Spleen (tissue), 11 donors: ENCODE measurements around the gene AK8. TPM values are rescaled to one million over a fixed set of nuclear protein-coding genes. Genes with fewer than 3 reads are reported as not detected.
"Not testable (repeated sequence)": the region's sequence is repeated elsewhere in the genome, so short reads cannot be mapped to it uniquely, and the experiment has no call there.

Source experiments
- DNase-seq: peaks from one replicate; pipeline ENCODE4 v3.0.0-alpha.2; 2020
- H3K27ac ChIP-seq, 8 donors: fragments of 200-600 bp; sonication (generic) in 7 of 8; 1 replicate in 4 of 8; 2 replicates in 4 of 8; pipeline versions ENCODE4 v1.5.0 to v1.8.0; 2016 to 2021; ENCODE audit warnings: inconsistent platforms in 4 of 8, mild to moderate bottlenecking in 4 of 8, moderate library complexity in 1 of 8
- H3K27me3 ChIP-seq, 7 donors: fragments of 200-600 bp; sonication (generic) in 6 of 7; replicated peaks in 1 of 7; 1 replicate in 4 of 7; 2 replicates in 3 of 7; pipeline versions ENCODE4 v1.5.0 to v1.8.0; 2016 to 2021; ENCODE audit warnings: inconsistent platforms in 3 of 7, mild to moderate bottlenecking in 1 of 7
- H3K36me3 ChIP-seq, 6 donors: fragments of 200-600 bp; sonication (generic) in 5 of 6; 1 replicate in 4 of 6; 2 replicates in 2 of 6; pipeline versions ENCODE4 v1.5.0 to v1.8.0; 2016 to 2021; ENCODE audit warnings: inconsistent platforms in 2 of 6
- H3K4me1 ChIP-seq, 6 donors: fragments of 200-600 bp; sonication (generic) in 5 of 6; 1 replicate in 3 of 6; 2 replicates in 3 of 6; pipeline versions ENCODE4 v1.5.0 to v1.8.0; 2016 to 2021; ENCODE audit warnings: inconsistent platforms in 3 of 6
- H3K4me3 ChIP-seq, 8 donors: fragments of 200-600 bp; sonication (generic) in 7 of 8; 1 replicate in 4 of 8; 2 replicates in 4 of 8; pipeline versions ENCODE4 v1.5.0 to v1.8.0; 2016 to 2021; ENCODE audit warnings: inconsistent platforms in 4 of 8, mild to moderate bottlenecking in 4 of 8, moderate library complexity in 2 of 8
- H3K9me3 ChIP-seq, 8 donors: fragments of 200-600 bp; sonication (generic) in 7 of 8; 1 replicate in 4 of 8; 2 replicates in 4 of 8; pipeline versions ENCODE4 v1.5.0 to v1.8.0; 2016 to 2021; ENCODE audit warnings: inconsistent platforms in 4 of 8
- CTCF ChIP-seq, 11 experiments: fragments of 200-600 bp in 7 of 11; fragments of 450-650 bp in 4 of 11; sonication (generic) in 4 of 11; IDR thresholded peaks in 8 of 11; conservative IDR thresholded peaks in 3 of 11; 1 replicate in 7 of 11; 2 replicates in 4 of 11; pipeline versions ENCODE4 v1.4.0 to v1.8.0; 2016 to 2021; ENCODE audit warnings: antibody characterized with exemption in 11 of 11, inconsistent platforms in 4 of 11, mild to moderate bottlenecking in 1 of 11
- POLR2A ChIP-seq, 3 donors: fragments of 450-650 bp; IDR thresholded peaks; one replicate each; pipeline ENCODE4 v1.5.1; 2017; ENCODE audit warnings: antibody characterized with exemption in 3 of 3, mild to moderate bottlenecking in 1 of 3
- POLR2AphosphoS5 ChIP-seq, 3 donors: sonication (generic); formaldehyde crosslinking; IDR thresholded peaks; one replicate each; pipeline ENCODE4 v1.5.1; 2017; ENCODE audit warnings: antibody characterized with exemption in 3 of 3
- WGBS, 5 donors: extraction: QIAGEN DNeasy Blood & Tissue Kit in 3 of 5; methylation state at CpG; one replicate each; pipeline versions ENCODE4 v1.1.5 to v1.1.7; 2013 to 2018; 5-methylcytosine and 5-hydroxymethylcytosine counted together
- intact Hi-C: fragments of 100-400 bp; cut with DNase I; formaldehyde crosslinking; loops from one replicate; pipeline ENCODE4 v1.15.0; 2023; ENCODE audit warnings: low total_unique reads
- polyA plus RNA-seq, 3 donors: library from polyadenylated mRNA; stranded (reverse); fragments of 200-250 nt; gene quantifications; one replicate each; pipeline ENCODE4 v1.2.1, GENCODE V29; 2013
- total RNA-seq, 7 donors: library from RNA; depleted of rRNA in 3 of 7; stranded (reverse); fragments of >200 nt in 3 of 7; fragmentation: NEBNext Ultra II Directional in 4 of 7; extraction: Animal tissue kit (Norgen Biotek cat#: 25700) in 4 of 7; gene quantifications; one replicate each; pipeline versions ENCODE4 v1.1.0 to v1.2.1, GENCODE V29; 2016 to 2021
- donor health status: healthy with polysubstance abuse.
- donor health status: DM: no; HTN: no; CAD: no; lungs with moderate emphysema.
- donor health status: DM: no; HTN: no; CAD: no.
- donor health status: Bipolar disorder and iron deficiency.
- donor health status: healthy.
- donor health status: DM: no; HTN: no; CAD: no.
- donor health status: DM: yes; HTN: yes; CAD: no.

Gene AK8
- total and polyA plus RNA-seq, 10 donors = 0.22 to 1.8 (median 0.93) TPM

GRCh38 chr9:132774886-132775285 is 103.2 kb downstream of the AK8 start:
- WGBS, 5 donors = 88 to 100% (median 96%) methylated on average over 1 of the region's 1 CpG
- Histone ChIP-seq H3K36me3 (no peaks in the 10 kb centered on the region), H3K27ac (no peak overlapping the region), H3K27me3 (peaks cover 0 to 10% (median 0%) of the 10 kb centered on the region in 7 donors), H3K9me3 (peaks cover 0 to 7% (median 0%) of the 10 kb centered on the region in 8 donors), H3K4me3 (no peak overlapping the region), H3K4me1 (peaks cover 0 to 10% (median 7%) of the 10 kb centered on the region in 6 donors)
- DNase-seq = no peak
- TF ChIP-seq POLR2AphosphoS5 (IDR thresholded peaks at IDR 0.05) = no peak
- TF ChIP-seq POLR2A (IDR thresholded peaks at IDR 0.05) = no peak
- TF ChIP-seq CTCF (IDR thresholded peaks at IDR 0.05 in 8 of 11, conservative IDR thresholded peaks at IDR 0.05 in 3 of 11) = no peak
- intact Hi-C loops = no loop called here

- H3K4me1 ChIP-seq = peaks cover 4 to 17% (median 11%) of the 10 kb centered on the region in 6 donors
- H3K36me3 ChIP-seq = no peaks in the 10 kb centered on the region
- no peak for DNase-seq
- H3K27me3 ChIP-seq = no peaks in the 10 kb centered on the region
- intact Hi-C loops = no loop called here
- TF ChIP-seq CTCF (IDR thresholded peaks at IDR 0.05 in 8 of 11, conservative IDR thresholded peaks at IDR 0.05 in 3 of 11) (no peak), POLR2A (IDR thresholded peaks at IDR 0.05) (no peak), POLR2AphosphoS5 (IDR thresholded peaks at IDR 0.05) (no peak)
- WGBS, 5 donors = 61 to 69% (median 64%) methylated on average over 7 of the region's 7 CpGs
- H3K4me3 ChIP-seq = no peak overlapping the region
- H3K27ac ChIP-seq = no peak overlapping the region
- H3K9me3 ChIP-seq = peaks cover 0 to 7% (median 0%) of the 10 kb centered on the region in 8 donors
These were observed 104.2 kb downstream of the AK8 start for GRCh38 chr9:132773764-132774339.

- WGBS, 5 donors = 88 to 95% (median 92%) methylated on average over 2 of the region's 2 CpGs
- Histone ChIP-seq H3K9me3 (peaks cover 0 to 7% (median 0%) of the 10 kb centered on the region in 8 donors), H3K27ac (no peak overlapping the region), H3K27me3 (no peaks in the 10 kb centered on the region), H3K36me3 (no peaks in the 10 kb centered on the region), H3K4me1 (peaks cover 5 to 23% (median 17%) of the 10 kb centered on the region in 6 donors), H3K4me3 (no peak overlapping the region)
- intact Hi-C loops = no loop called here
- DNase-seq = no peak
- no peak for TF ChIP-seq CTCF (IDR thresholded peaks at IDR 0.05 in 8 of 11, conservative IDR thresholded peaks at IDR 0.05 in 3 of 11)
These were observed 105.0 kb downstream of the AK8 start for GRCh38 chr9:132773093-132773492.

GRCh38 chr9:132771752-132772151 is 106.3 kb downstream of the AK8 start:
- H3K27ac ChIP-seq, H3K36me3 ChIP-seq, H3K9me3 ChIP-seq, DNase-seq, intact Hi-C loops, H3K27me3 ChIP-seq, H3K4me3 ChIP-seq: not testable (repeated sequence)
- peaks cover 5 to 23% (median 17%) of the 10 kb centered on the region in 6 donors for H3K4me1 ChIP-seq
- 92 to 98% (median 95%) methylated on average over 5 of the region's 5 CpGs for WGBS, 5 donors
